NOMO-1 (cell line): ENCODE results near the gene ARF1.
A peak's percentile ranks its signal among the peaks of the same experiment; 100 is the strongest.

Source experiments
- DNase-seq, 2 experiments: peaks; one replicate each; lab custom pipeline; 2025; ENCODE audit not compliant: unreplicated experiment in 2 of 2; lab: John Stamatoyannopoulos, UW

Gene ARF1

DNA sequence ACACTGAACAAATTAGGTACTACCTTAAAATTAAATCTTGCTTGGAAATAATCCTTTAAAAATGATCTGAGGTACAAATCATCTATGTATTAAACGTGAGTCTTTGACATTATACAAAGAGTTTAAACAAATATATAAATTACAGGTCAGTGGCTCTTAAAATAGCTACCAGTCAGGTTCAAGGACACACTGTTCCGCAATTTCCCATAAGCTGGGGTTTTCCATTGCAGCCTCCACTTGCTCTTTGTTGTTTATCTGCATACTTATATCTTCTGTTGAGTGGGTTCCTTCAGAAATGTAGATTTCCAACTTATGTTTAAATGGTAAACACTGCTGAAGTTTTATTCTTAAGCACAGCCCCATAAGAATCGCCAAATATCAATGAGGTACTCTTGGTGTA, 32.3 kb downstream of the ARF1 start:
- no peak for DNase-seq

GRCh38 chr1:228117335-228117734, 34.8 kb downstream of the ARF1 start:
- DNase-seq = no peak

- no peak for DNase-seq
Observed at GRCh38 chr1:228118040-228118439, 35.5 kb downstream of the ARF1 start.

DNA sequence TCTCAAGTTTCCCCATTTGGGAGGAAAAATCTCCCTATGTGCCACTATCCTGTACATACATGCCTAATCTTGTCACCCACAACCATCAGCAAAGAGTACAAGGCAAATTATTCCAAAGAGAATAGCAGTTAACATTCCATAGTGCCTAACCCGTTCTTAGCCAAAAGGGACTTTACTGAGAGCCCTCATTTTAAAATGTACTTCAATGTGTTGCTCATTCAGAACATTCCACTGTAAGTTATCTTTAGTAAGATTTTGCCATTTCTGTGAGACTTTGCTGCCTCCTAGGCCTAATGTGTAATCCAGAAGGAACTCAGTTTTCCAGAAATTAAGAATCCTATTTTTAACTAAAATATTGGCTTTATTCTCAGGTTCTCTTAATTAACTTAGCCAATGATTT, 37.8 kb downstream of the ARF1 start:
- DNase-seq = no peak

GRCh38 chr1:228120857-228121489, 38.5 kb downstream of the ARF1 start:
- DNase-seq = peak; percentile 35 to 75

DNA sequence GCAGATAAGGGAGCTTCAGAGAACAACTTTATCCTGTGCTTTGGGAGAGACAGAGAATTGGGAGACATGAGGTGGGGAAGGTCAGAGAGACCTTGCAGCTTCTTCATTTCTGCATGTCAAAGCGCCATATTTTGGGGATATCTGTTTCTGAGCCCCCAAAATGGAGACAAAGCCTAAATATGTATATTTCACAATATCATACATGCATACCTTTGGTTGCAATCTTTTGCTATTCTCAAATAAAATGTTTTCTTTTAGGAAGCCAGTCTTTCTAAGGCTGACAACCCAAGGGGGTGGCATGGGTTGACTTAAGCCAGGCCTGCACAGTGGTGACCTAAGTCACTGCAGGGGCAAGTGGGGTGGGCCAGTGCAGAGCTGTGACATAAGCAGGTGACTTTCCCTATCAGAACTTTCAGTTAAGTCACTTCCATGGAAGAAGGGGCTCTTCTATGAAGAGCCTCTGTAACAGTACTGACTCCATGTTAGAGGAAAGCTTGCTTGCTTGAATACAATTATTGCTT, 40.5 kb downstream of the ARF1 start:
- DNase-seq = no peak

DNA sequence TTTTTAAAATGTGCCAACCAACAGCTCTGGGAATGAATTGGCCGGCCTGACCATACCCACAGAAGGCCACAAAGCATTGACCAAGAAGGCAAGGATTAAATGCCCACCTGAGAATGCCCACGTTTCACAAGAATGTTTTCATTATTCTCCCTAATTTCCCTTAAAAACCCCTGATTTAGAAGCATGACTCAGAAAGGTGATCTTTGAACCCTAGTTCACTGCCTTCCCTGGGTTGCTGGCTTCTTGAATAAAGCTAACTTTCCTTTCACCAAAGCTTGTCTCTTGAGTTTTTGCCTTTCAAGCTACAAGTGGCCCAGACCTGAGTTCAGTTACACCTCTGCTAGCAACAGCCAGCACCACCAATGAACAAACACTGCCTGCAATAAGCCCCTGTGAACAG, 41.0 kb downstream of the ARF1 start:
- DNase-seq = no peak

DNA sequence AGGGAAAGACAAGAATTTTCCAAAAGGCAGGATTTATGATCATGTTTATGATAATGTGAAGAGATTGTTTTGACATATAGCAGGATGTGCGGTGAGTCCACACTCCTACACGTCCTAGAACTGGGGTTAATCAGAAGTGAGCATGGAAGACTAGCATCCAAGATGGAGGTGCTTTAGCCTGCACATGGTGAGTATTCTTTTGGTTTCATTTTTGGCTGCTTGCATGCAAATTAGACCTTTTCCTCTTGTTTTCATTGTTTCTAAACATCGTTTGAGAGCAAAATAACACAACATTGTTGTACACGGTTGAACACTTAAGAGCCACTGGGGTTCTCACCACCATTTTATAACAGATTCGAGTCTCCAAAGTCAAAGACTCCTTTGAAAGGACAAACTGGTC, 42.7 kb downstream of the ARF1 start:
- DNase-seq = no peak

DNA sequence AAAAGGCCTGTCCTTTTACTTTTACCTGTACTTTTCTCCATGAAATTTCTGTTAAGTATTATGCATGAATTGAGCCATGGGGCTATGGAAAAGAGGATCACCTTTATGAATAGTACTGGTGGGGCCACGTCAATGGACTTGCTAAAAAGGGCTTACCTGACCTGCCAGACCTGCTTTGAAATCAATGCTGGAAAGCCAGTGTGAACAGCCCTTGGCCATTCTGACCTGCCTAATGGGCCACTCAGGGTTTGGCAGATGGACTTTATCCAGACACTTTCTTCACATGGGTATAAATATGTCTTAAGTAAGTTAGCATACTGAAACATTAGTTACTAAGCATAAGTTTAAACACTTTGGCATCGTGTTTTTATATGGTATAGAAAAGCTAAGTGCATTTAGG, 49.3 kb downstream of the ARF1 start:
- DNase-seq = no peak

DNA sequence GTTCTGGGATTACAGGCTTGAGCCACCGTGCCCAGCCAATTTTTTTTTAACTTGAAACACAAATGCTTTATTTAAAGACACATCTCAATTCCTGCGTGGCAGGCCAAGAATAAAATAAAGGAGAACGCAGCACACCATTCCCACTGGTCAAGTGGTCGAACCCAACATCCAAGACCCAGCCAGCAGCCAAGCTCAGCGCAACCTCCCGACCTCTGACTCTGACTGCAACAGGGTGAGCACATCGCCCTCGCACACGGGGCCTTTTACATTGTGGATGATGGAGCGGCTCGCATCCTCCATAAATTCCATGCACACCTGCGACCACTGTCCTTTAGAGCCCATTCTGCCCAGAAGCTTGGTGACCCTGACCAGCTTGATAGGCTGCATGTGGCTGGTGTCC, 52.1 kb downstream of the ARF1 start:
- DNase-seq = no peak

DNA sequence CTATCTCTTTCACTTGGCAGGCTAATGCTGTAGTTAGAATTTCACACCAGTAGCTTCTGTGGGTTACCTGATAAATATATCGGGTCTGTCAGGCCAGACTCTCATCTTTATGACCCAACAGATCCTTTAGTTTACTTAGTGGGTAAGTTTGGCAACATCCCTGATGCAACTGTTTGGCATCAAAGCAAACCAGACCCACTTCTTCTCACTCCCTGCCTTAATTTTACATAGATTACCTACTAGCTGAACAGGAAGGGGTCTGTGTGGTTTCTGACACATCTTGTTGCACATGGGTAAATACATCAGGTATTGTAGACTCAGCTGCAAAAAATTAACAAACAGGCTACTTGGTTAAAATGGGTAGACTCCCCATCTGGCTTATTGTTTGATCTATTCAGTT, 54.4 kb downstream of the ARF1 start:
- DNase-seq = no peak

GRCh38 chr1:228139406-228139930, 57.0 kb downstream of the ARF1 start:
- DNase-seq = no peak

GRCh38 chr1:228139931-228140723, 57.6 kb downstream of the ARF1 start, which contains the start of gene GUK1:
Gene GUK1, plus strand, starts transcription at chr1:228140279. Its CDS starts 24 bp downstream, at chr1:228140303.
- peak; percentile 99 for DNase-seq

- DNase-seq = no peak
Observed at GRCh38 chr1:228140724-228141225, 58.3 kb downstream of the ARF1 start.

GRCh38 chr1:228141226-228142044, 58.9 kb downstream of the ARF1 start:
- DNase-seq = no peak

DNA sequence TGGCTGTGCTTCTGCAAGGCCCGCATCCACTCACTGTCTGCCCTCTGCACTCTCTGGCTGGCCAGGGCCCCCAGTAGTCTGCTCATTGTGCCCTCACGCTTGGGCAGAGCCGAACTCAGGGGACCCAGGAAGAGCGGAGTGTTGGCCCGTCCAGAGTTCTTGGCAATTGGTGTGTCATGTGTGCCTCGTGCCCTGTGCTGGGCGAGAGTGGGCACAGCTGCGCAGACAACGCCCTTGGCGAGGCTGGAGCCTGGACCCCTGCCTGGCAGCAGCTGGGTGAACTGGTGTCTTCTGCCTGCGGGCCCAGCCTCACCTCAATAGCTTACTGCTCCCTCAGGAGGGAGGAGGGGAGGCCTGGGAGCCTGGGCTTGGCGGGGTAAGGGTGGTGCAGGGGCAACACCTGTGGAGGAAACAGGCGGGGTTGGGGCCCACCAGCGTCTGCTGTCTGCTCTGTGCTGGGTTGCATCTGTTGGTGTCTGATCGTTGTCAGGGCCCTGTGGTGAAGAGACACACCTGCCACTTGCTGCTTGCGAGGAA, 59.7 kb downstream of the ARF1 start:
- no peak for DNase-seq

GRCh38 chr1:228142701-228143136, 60.2 kb downstream of the ARF1 start:
- no peak for DNase-seq

DNA sequence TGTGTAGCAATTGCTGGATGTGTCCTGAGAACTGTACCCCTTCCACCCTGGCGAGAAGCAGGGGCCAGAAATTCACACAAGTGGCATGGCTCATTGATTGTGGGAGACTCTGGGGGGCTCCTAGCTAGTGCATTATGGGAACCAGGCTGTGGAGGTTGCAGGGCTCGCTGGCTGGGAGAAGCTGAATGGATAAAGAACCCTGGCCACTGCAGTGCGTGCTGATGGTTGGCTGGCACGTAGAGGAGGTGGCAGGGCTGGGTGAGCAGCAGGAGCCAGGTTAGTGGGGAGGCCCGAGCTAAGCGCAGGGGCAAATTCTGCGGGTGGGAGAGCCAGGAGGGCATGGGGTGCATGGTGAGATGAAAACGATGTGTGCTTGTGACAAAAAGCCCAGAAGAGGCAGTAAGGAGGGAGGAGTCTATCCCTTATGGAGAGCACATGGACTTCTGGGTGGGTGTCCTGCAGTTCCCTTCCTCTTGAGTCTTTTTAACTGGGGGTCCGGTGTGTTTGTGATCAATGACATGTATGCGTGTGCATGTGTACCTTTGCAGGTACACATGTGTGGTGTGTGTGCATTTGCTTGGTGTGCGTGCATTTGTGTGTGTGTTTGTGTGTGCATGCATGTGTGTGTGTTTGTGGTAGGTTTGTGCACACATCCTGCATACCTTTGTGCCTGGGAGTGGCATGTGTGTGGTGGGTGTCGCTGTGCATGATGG, 61.1 kb downstream of the ARF1 start:
- no peak for DNase-seq

DNA sequence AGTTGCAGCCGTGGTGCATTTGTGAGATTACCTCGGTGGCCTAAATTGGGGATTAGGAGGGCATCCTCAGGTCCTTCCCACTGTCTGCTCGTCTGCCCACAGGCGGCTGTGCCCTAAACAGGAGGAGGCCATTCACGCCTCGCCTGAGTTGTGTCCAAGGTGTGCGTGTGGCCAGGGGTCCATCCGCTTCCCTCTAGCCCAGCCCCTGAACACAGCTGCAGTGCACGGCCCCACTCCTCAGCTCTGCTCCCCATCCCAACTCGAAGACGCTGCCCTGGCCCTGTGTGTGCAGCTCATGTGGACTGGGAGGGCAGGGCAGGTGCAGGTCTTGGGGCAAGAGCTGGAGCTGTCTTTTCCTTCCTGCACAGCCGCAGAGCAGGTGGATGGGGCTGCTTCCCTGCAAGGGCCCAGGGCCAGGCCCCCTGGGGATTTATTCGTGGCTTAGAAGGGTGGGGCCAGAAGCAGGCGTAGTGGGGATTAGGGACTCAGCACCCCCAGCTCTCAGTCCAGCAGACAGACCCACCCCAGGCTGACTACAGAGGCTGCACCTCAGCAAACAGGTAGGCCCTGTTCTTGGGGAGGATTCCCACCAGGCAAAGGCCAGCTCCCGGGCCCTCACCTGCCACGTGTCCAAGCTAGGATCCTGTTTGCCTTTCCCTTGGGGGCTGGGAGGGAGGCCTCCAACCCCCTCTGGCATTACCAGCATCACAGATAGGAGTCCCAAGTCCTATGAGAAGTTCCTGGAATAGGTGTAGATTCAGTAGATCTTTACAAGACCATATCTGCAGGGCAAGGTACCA, 61.9 kb downstream of the ARF1 start:
- no peak for DNase-seq
